Stimulated activated CD4-positive, alpha-beta T cell treated with anti-CD3 and anti-CD28 coated beads, Interleukin-12 subunit alpha, Interleukin-12 subunit beta, amount 100 ng/mL, for 4 hours (primary cell): Measurements from ENCODE around the gene PFDN2.
A peak's percentile ranks its signal among the peaks of the same experiment; 100 is the strongest.
"Not testable (repeated sequence)": the region's sequence is repeated elsewhere in the genome, so short reads cannot be mapped to it uniquely, and the experiment has no call there.

Experiments used
- DNase-seq: peaks from one replicate; pipeline ENCODE4 v3.0.0-alpha.2; 2020

PFDN2 gene

GRCh38 chr1:161079436-161080110 is 38.3 kb downstream of the PFDN2 start:
- no peak for DNase-seq

- DNase-seq = no peak
Observed at GRCh38 chr1:161077426-161077825, 40.4 kb downstream of the PFDN2 start.

- DNase-seq = no peak
Observed at GRCh38 chr1:161076410-161076809, 41.4 kb downstream of the PFDN2 start.

GRCh38 chr1:161074676-161075368 is 43.0 kb downstream of the PFDN2 start:
- no peak for DNase-seq

GRCh38 chr1:161073474-161074121 is 44.2 kb downstream of the PFDN2 start:
- DNase-seq = no peak

- no peak for DNase-seq
Observed at GRCh38 chr1:161072751-161073449, 44.9 kb downstream of the PFDN2 start.

- peak; percentile 31 for DNase-seq
Observed at GRCh38 chr1:161071886-161072371, 45.9 kb downstream of the PFDN2 start.

GRCh38 chr1:161070761-161071160 is 47.1 kb downstream of the PFDN2 start:
- no peak for DNase-seq

GRCh38 chr1:161069731-161070270 is 48.0 kb downstream of the PFDN2 start, which contains the start of gene ARHGAP30:
Gene ARHGAP30 (minus strand): TSS chr1:161069891. CDS start chr1:161069624, 267 bp downstream.
- peak; percentile 62 for DNase-seq

- DNase-seq = no peak
Observed at GRCh38 chr1:161069241-161069640, 48.6 kb downstream of the PFDN2 start.

GRCh38 chr1:161068306-161069234 is 49.3 kb downstream of the PFDN2 start:
- DNase-seq = peak; percentile 69

- no peak for DNase-seq
Observed at GRCh38 chr1:161066694-161067093, 51.1 kb downstream of the PFDN2 start.

- not testable (repeated sequence) for DNase-seq
Observed at GRCh38 chr1:161065681-161066080, 52.2 kb downstream of the PFDN2 start.

GRCh38 chr1:161063936-161064335 is 53.9 kb downstream of the PFDN2 start:
- not testable (repeated sequence) for DNase-seq

- DNase-seq = no peak
Observed at GRCh38 chr1:161061419-161061818, 56.4 kb downstream of the PFDN2 start.

GRCh38 chr1:161059293-161059692 is 58.5 kb downstream of the PFDN2 start:
- no peak for DNase-seq

GRCh38 chr1:161054805-161055204 is 63.0 kb downstream of the PFDN2 start:
- DNase-seq = no peak

- no peak for DNase-seq
Observed at GRCh38 chr1:161054232-161054631, 63.6 kb downstream of the PFDN2 start.

- DNase-seq = no peak
Observed at GRCh38 chr1:161052899-161053298, 64.9 kb downstream of the PFDN2 start.

- no peak for DNase-seq
Observed at GRCh38 chr1:161051219-161051618, 66.6 kb downstream of the PFDN2 start.
